HG03460 (cell line): ENCODE measurements around the gene MAN1A1.

Experiments used
- ATAC-seq: cut with Tn5 transposase; IDR thresholded peaks from one replicate; pipeline ENCODE4 v1.9.1; 2021; ENCODE audit not compliant: unreplicated experiment

The MAN1A1 gene

GRCh38 chr6:119240257-119241110 is 109.1 kb downstream of the MAN1A1 start:
- peak; percentile 47 for ATAC-seq

GRCh38 chr6:119237177-119237715 is 112.3 kb downstream of the MAN1A1 start:
- ATAC-seq = no peak

GRCh38 chr6:119234941-119235340 is 114.6 kb downstream of the MAN1A1 start:
- no peak for ATAC-seq

- no peak for ATAC-seq
Measured at GRCh38 chr6:119234457-119234856, 115.1 kb downstream of the MAN1A1 start.

- ATAC-seq = no peak
Measured at GRCh38 chr6:119233312-119233984, 116.1 kb downstream of the MAN1A1 start.

- no peak for ATAC-seq
Measured at GRCh38 chr6:119231394-119231793, 118.2 kb downstream of the MAN1A1 start.

- ATAC-seq = no peak
Measured at GRCh38 chr6:119230160-119230559, 119.4 kb downstream of the MAN1A1 start.

GRCh38 chr6:119227377-119227776 is 122.2 kb downstream of the MAN1A1 start:
- ATAC-seq = no peak

GRCh38 chr6:119226089-119226488 is 123.5 kb downstream of the MAN1A1 start:
- ATAC-seq = no peak

GRCh38 chr6:119224095-119224701 is 125.4 kb downstream of the MAN1A1 start:
- no peak for ATAC-seq

- ATAC-seq = no peak
Measured at GRCh38 chr6:119220452-119220851, 129.1 kb downstream of the MAN1A1 start.

GRCh38 chr6:119218548-119218947 is 131.0 kb downstream of the MAN1A1 start:
- no peak for ATAC-seq

GRCh38 chr6:119215885-119216590 is 133.5 kb downstream of the MAN1A1 start:
- ATAC-seq = no peak

- ATAC-seq = no peak
Measured at GRCh38 chr6:119215309-119215708, 134.3 kb downstream of the MAN1A1 start.

- no peak for ATAC-seq
Measured at GRCh38 chr6:119210596-119210995, 139.0 kb downstream of the MAN1A1 start.

GRCh38 chr6:119209452-119210205 is 139.9 kb downstream of the MAN1A1 start:
- ATAC-seq = peak; percentile 33

GRCh38 chr6:119207971-119208725 is 141.4 kb downstream of the MAN1A1 start:
- ATAC-seq = no peak

- no peak for ATAC-seq
Measured at GRCh38 chr6:119207327-119207726, 142.2 kb downstream of the MAN1A1 start.

- ATAC-seq = peak; percentile 90
Measured at GRCh38 chr6:119205911-119206618, 143.5 kb downstream of the MAN1A1 start.
